ENCODE measurements around the gene BACE1. TPM values are rescaled to one million over a fixed set of nuclear protein-coding genes. Genes with fewer than 3 reads are reported as not detected.

BACE1 gene
- polyA plus RNA-seq, 1 donor (not counting 4 experiments of a cell fraction or from before 2014, with no cell fraction given): 8.5 TPM

- no peaks in the 10 kb centered on the region for H3K9me1 ChIP-seq (ENCODE audit: control insufficient read depth, extremely low read depth, insufficient read depth, low read length)
- DNase-seq (ENCODE audit: low read depth, low spot score) (no peak), FAIRE-seq (no peak)
- H3K36me3 ChIP-seq (ENCODE audit: control insufficient read depth in 2 of 2, extremely low read depth in 1 of 2, insufficient read depth in 2 of 2, low read length in 2 of 2): peaks cover 0 to 3% of the 10 kb centered on the region in 2 experiments
- H3K27ac ChIP-seq (ENCODE audit: control insufficient read depth, insufficient read depth, low read length): no peak overlapping the region
- H3K4me1 ChIP-seq (ENCODE audit: control insufficient read depth, extremely low read depth, insufficient read depth, low read length): peaks cover 9% of the 10 kb centered on the region
- no peaks in the 10 kb centered on the region for H3K9me3 ChIP-seq (ENCODE audit: control insufficient read depth, low read depth, low read length)
- H3K4me2 ChIP-seq (ENCODE audit: control insufficient read depth, extremely low read depth, insufficient read depth, low read depth, low read length): no peak overlapping the region
- no peaks in the 10 kb centered on the region for H4K20me1 ChIP-seq (ENCODE audit: control insufficient read depth, extremely low read depth, insufficient read depth, low read length)
- H3K4me3 ChIP-seq (ENCODE audit: control insufficient read depth in 2 of 3, extremely low read depth in 1 of 3, insufficient read depth in 2 of 3, low read depth in 1 of 3, low read length in 3 of 3): no peak overlapping the region
- no peak overlapping the region for H3K9ac ChIP-seq (ENCODE audit: control insufficient read depth, extremely low read depth, insufficient read depth, low read length)
- no peak for TF ChIP-seq EZH2 (IDR thresholded peaks at IDR 0.05; ENCODE audit: low read length)
- TF ChIP-seq, protein P1, sequence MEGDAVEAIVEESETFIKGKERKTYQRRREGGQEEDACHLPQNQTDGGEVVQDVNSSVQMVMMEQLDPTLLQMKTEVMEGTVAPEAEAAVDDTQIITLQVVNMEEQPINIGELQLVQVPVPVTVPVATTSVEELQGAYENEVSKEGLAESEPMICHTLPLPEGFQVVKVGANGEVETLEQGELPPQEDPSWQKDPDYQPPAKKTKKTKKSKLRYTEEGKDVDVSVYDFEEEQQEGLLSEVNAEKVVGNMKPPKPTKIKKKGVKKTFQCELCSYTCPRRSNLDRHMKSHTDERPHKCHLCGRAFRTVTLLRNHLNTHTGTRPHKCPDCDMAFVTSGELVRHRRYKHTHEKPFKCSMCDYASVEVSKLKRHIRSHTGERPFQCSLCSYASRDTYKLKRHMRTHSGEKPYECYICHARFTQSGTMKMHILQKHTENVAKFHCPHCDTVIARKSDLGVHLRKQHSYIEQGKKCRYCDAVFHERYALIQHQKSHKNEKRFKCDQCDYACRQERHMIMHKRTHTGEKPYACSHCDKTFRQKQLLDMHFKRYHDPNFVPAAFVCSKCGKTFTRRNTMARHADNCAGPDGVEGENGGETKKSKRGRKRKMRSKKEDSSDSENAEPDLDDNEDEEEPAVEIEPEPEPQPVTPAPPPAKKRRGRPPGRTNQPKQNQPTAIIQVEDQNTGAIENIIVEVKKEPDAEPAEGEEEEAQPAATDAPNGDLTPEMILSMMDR (optimal IDR thresholded peaks at IDR 0.05 in 1 of 3, IDR thresholded peaks at IDR 0.05 in 1 of 3, conservative IDR thresholded peaks at IDR 0.05 in 1 of 3; ENCODE audit: extremely low read depth in 1 of 3, insufficient read depth in 2 of 3, low read length in 3 of 3): no peak
- H2AFZ ChIP-seq (ENCODE audit: control insufficient read depth, low read length): no peak overlapping the region
- H3K79me2 ChIP-seq (ENCODE audit: control insufficient read depth, insufficient read depth, low read length): peaks cover 9% of the 10 kb centered on the region
- no peaks in the 10 kb centered on the region for H3K27me3 ChIP-seq (ENCODE audit: control insufficient read depth, extremely low read depth, insufficient read depth, low read length)
- dilution Hi-C loops (cut with MboI; ENCODE audit: extremely low pct_ligation_motif_present, low sequenced_read_pairs): no loop called here
Measured at GRCh38 chr11:117238221-117238620, 77.8 kb downstream of the BACE1 start.

Small RNAs within 50 kb of the gene (small RNA-seq; reads per million reads assigned to genes)
- gene RF00564 (ENCODE audit: insufficient read length in 3 of 3, low read depth in 3 of 3, low replicate concordance in 1 of 3): 0 reads per million in 3 experiments

Other genes starting within 250 kb of the BACE1 start
- gene SIK3, start 217.8 kb downstream of the BACE1 start, polyA plus RNA-seq: 4.4 to 10.7 TPM (median 8.2 TPM) in 3 replicates
- 66.0 to 101 TPM (median 76.4 TPM) in 3 replicates for gene PAFAH1B2, start 172.0 kb downstream of the BACE1 start, polyA plus RNA-seq
- 9.8 to 14.3 TPM (median 12.6 TPM) in 3 replicates for gene SIDT2, start 137.5 kb downstream of the BACE1 start, polyA plus RNA-seq
- 20.5 to 85.4 TPM (median 26.6 TPM) in 3 replicates for gene TAGLN, start 116.9 kb downstream of the BACE1 start, polyA plus RNA-seq
- 32.9 to 48.6 TPM (median 35.4 TPM) in 3 replicates for gene PCSK7, start 84.2 kb downstream of the BACE1 start, polyA plus RNA-seq
- 8.1 to 11.8 TPM (median 11.3 TPM) in 3 replicates for gene RNF214, start 83.6 kb downstream of the BACE1 start, polyA plus RNA-seq
- gene BACE1-AS, start 24.9 kb downstream of the BACE1 start, polyA plus RNA-seq: 2.2 to 3.6 TPM (median 2.3 TPM) in 3 replicates
- 14.9 to 16.6 TPM (median 15.1 TPM) in 3 replicates for gene CEP164, start 11.6 kb upstream of the BACE1 start, polyA plus RNA-seq